ENCODE measurements around the gene ID1. TPM values are rescaled to one million over a fixed set of nuclear protein-coding genes. Genes with fewer than 3 reads are reported as not detected.
A peak's percentile ranks its signal among the peaks of the same experiment; 100 is the strongest.
"Not testable (repeated sequence)": the region's sequence is repeated elsewhere in the genome, so short reads cannot be mapped to it uniquely, and the experiment has no call there.

Gene ID1
- total RNA-seq, 2 experiments from 2014 or later, result 0.42 to 0.50 TPM

- Mint-ChIP-seq H3K4me3 (peak overlapping the region; percentile 22), H3K36me3 (ENCODE audit: low read depth) (no peaks in the 10 kb centered on the region), H3K4me1 (ENCODE audit: low read depth) (peaks cover 43% of the 10 kb centered on the region), H3K27me3 (ENCODE audit: low read depth) (peaks cover 37% of the 10 kb centered on the region), H3K27ac (no peak overlapping the region), H3K9me3 (ENCODE audit: insufficient read depth) (no peaks in the 10 kb centered on the region)
- DNase-seq, result peak; percentile 66
- ATAC-seq, result peak; percentile 93
- POLR2A ChIA-PET, result interaction anchor here (0.6 to 1.7 kb wide), 3 partner anchors 13 to 1033 kb away, joined by 3 to 7 read pairs (median 6); partner anchors contain the start of gene BCL2L1
- CTCF ChIA-PET, result interaction anchor here (0.6 to 2.7 kb wide), 6 partner anchors 9 to 82 kb away, joined by 3 to 32 read pairs (median 8); no protein-coding TSS in a partner anchor
These were observed 36.3 kb downstream of the ID1 start for GRCh38 chr20:31641391-31641790.

DNA sequence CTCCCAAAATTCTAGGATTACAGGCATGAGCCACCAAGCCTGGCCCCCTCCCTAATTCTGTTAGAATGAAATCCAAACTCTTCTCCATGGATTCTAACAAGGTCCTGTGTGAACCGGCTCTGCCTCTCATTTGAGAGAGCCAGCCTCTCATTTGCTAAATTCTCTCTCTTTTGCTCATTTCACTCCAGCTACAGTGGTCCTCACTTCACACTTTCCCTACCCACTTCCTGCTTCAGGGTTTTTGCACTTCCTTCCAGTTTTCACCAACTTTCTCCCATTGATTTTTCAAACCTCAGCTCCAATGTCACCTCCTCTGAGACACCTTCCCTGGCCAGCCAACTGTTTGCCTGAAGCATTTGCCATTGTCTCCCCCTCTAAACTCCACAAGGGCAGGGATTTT is 37.7 kb downstream of the ID1 start:
- ChIA-PET POLR2A (no interaction called here), CTCF (interaction anchor here (1.1 to 3.0 kb wide), 6 partner anchors 9 to 81 kb away, joined by 3 to 16 read pairs (median 10); no protein-coding TSS in a partner anchor)
- no peak for DNase-seq
- peak overlapping the region; percentile 58 for H3K4me3 Mint-ChIP-seq
- no peaks in the 10 kb centered on the region for H3K36me3 Mint-ChIP-seq (ENCODE audit: low read depth)
- H3K4me1 Mint-ChIP-seq (ENCODE audit: low read depth), result peaks cover 43% of the 10 kb centered on the region
- H3K27me3 Mint-ChIP-seq (ENCODE audit: low read depth), result peaks cover 45% of the 10 kb centered on the region
- no peaks in the 10 kb centered on the region for H3K9me3 Mint-ChIP-seq (ENCODE audit: insufficient read depth)
- no peak for ATAC-seq
- peak overlapping the region; percentile 58 for H3K27ac Mint-ChIP-seq

- H3K27me3 Mint-ChIP-seq (ENCODE audit: low read depth), result peaks cover 45% of the 10 kb centered on the region
- H3K4me1 Mint-ChIP-seq (ENCODE audit: low read depth), result peaks cover 43% of the 10 kb centered on the region
- ATAC-seq (no peak), DNase-seq (no peak)
- no peak overlapping the region for H3K27ac Mint-ChIP-seq
- CTCF ChIA-PET, result interaction anchor here (1.1 to 3.0 kb wide), 5 partner anchors 9 to 80 kb away, joined by 3 to 16 read pairs (median 8); no protein-coding TSS in a partner anchor
- no peaks in the 10 kb centered on the region for H3K9me3 Mint-ChIP-seq (ENCODE audit: insufficient read depth)
- H3K36me3 Mint-ChIP-seq (ENCODE audit: low read depth), result no peaks in the 10 kb centered on the region
- POLR2A ChIA-PET, result no interaction called here
- no peak overlapping the region for H3K4me3 Mint-ChIP-seq
These were observed 38.4 kb downstream of the ID1 start for GRCh38 chr20:31643522-31643921.

- H3K27me3 Mint-ChIP-seq (ENCODE audit: low read depth), result peaks cover 48% of the 10 kb centered on the region
- H3K4me3 Mint-ChIP-seq, result no peak overlapping the region
- H3K27ac Mint-ChIP-seq, result no peak overlapping the region
- peaks cover 43% of the 10 kb centered on the region for H3K4me1 Mint-ChIP-seq (ENCODE audit: low read depth)
- no peak for DNase-seq
- no peaks in the 10 kb centered on the region for H3K9me3 Mint-ChIP-seq (ENCODE audit: insufficient read depth)
- no peak for ATAC-seq
- H3K36me3 Mint-ChIP-seq (ENCODE audit: low read depth), result no peaks in the 10 kb centered on the region
- ChIA-PET CTCF (interaction anchor here (1.2 to 3.0 kb wide), 5 partner anchors 10 to 79 kb away, joined by 3 to 16 read pairs (median 8); no protein-coding TSS in a partner anchor), POLR2A (no interaction called here)
These were observed 39.6 kb downstream of the ID1 start for GRCh38 chr20:31644701-31645100.

DNA sequence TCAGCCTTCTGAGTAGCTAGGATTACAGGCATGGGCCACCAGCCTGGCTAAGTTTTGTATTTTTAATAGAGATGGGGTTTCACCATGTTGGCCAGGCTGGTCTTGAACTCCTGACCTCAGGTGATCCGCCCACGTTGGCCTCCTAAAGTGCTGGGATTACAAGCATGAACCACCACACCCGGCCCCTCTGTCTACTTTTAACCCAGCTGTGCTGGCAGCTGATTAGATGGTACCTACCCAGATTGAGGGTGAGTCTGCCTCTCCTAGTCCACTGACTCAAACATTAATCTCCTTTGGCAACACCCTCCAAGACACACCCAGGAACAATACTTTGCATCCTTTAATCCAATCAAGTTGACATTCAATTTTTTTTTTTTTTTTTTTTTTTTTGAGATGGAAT is 43.0 kb downstream of the ID1 start:
- not testable (repeated sequence) for H3K9me3 Mint-ChIP-seq (ENCODE audit: insufficient read depth); DNase-seq; H3K27ac Mint-ChIP-seq; H3K36me3 Mint-ChIP-seq (ENCODE audit: low read depth); ATAC-seq; H3K4me3 Mint-ChIP-seq
- Mint-ChIP-seq H3K27me3 (ENCODE audit: low read depth) (peaks cover 47% of the 10 kb centered on the region), H3K4me1 (ENCODE audit: low read depth) (peaks cover 14% of the 10 kb centered on the region)
- CTCF ChIA-PET, result interaction anchor here (0.8 to 1.3 kb wide), 5 partner anchors 13 to 76 kb away, joined by 3 to 10 read pairs (median 3); no protein-coding TSS in a partner anchor
- POLR2A ChIA-PET, result interaction anchor here (0.7 kb wide), 1 partner anchor 289 kb away, joined by 3 read pairs; no protein-coding TSS in a partner anchor

DNA sequence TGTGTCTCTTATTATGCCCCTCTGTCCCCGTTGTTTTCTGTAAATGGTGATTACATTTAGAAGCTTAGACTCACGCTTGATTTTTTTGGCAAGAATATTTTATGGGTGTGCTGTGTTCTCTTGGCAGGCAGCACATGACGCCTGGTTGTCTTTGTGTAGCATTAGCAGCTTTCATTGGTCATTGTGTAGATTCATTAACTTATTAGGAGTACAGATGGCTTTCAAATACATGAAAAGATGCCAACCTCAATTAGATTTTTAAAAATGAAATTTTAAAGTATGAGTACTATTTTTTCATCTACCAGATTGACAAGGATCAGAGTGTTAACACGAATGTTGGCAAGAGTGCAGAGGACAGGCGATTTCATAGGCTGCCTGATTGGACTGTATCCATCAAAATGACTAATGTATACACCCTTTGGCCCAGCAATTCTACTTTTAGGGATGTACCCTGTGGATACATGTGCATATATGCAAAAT is 47.9 kb downstream of the ID1 start:
- Mint-ChIP-seq H3K27ac (no peak overlapping the region), H3K9me3 (ENCODE audit: insufficient read depth) (no peaks in the 10 kb centered on the region), H3K27me3 (ENCODE audit: low read depth) (peaks cover 28% of the 10 kb centered on the region), H3K4me1 (ENCODE audit: low read depth) (no peaks in the 10 kb centered on the region), H3K36me3 (ENCODE audit: low read depth) (no peaks in the 10 kb centered on the region), H3K4me3 (no peak overlapping the region)
- no peak for DNase-seq
- ChIA-PET POLR2A (no interaction called here), CTCF (interaction anchor here (1.5 to 3.8 kb wide), 3 partner anchors 9 to 71 kb away, joined by 5 to 27 read pairs (median 15); no protein-coding TSS in a partner anchor)
- ATAC-seq, result no peak

DNA sequence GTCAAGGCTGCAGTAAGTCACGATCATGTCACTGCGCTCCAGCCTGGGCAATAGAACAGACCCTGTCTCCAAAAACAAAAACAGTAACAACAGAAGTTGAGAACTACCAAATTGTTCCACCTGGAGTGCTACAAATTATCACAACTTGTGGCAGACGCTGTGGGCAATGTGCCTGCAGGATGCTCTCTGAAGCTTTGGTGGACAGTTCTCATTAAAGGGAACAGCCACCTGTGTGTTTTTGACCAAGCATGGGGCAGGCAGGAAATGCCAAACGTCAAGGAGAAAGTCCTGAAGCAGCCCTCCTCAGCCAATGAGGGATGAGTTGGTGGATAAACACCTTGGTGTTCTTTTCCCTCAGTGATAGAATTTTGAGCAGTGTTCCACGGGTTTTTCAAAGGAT is 48.5 kb downstream of the ID1 start:
- DNase-seq, result no peak
- POLR2A ChIA-PET, result no interaction called here
- H3K36me3 Mint-ChIP-seq (ENCODE audit: low read depth), result no peaks in the 10 kb centered on the region
- no peak for ATAC-seq
- H3K27me3 Mint-ChIP-seq (ENCODE audit: low read depth), result peaks cover 27% of the 10 kb centered on the region
- no peaks in the 10 kb centered on the region for H3K9me3 Mint-ChIP-seq (ENCODE audit: insufficient read depth)
- H3K4me1 Mint-ChIP-seq (ENCODE audit: low read depth), result no peaks in the 10 kb centered on the region
- H3K4me3 Mint-ChIP-seq, result no peak overlapping the region
- CTCF ChIA-PET, result interaction anchor here (1.0 to 3.8 kb wide), 3 partner anchors 8 to 70 kb away, joined by 3 to 27 read pairs (median 15); no protein-coding TSS in a partner anchor
- H3K27ac Mint-ChIP-seq, result no peak overlapping the region

DNA sequence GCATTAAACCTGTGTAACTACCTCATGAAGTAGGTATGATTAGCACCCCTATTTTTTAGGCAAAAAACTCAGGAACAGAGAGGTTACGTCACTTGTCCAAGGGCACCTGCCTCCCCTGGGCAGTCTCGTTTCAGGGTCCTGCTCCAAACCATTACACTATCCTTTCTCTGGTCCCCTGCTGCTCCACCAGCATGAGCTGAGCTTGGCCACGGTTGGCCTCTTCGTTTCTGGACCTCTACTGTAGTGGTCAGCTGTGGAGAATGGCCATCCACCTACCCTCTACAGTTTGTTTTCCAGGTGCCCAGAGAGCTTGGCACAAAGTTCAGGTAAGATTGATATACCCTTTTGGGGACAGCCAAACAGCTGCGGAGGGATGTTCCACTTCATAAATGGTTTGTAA is 49.4 kb downstream of the ID1 start:
- POLR2A ChIA-PET, result interaction anchor here (0.6 kb wide), 1 partner anchor 13 kb away, joined by 6 read pairs; no protein-coding TSS in a partner anchor
- Mint-ChIP-seq H3K27ac (no peak overlapping the region), H3K9me3 (ENCODE audit: insufficient read depth) (no peaks in the 10 kb centered on the region)

More for the DNA sequence above, 49.4 kb downstream of the ID1 start:
- ATAC-seq, result no peak
- CTCF ChIA-PET, result interaction anchor here (1.0 to 3.8 kb wide), 2 partner anchors 9 to 69 kb away, joined by 3 to 27 read pairs; no protein-coding TSS in a partner anchor
- Mint-ChIP-seq H3K27me3 (ENCODE audit: low read depth) (peaks cover 21% of the 10 kb centered on the region), H3K36me3 (ENCODE audit: low read depth) (no peaks in the 10 kb centered on the region), H3K4me1 (ENCODE audit: low read depth) (no peaks in the 10 kb centered on the region), H3K4me3 (no peak overlapping the region)
- DNase-seq, result no peak

Small RNAs within 50 kb of the gene (microRNA-seq; reads per million reads assigned to microRNA genes)
- not detected for gene MIR3193

Other genes starting within 250 kb of the ID1 start
- gene DEFB118, start 236.7 kb upstream of the ID1 start, total RNA-seq, result not detected
- not detected for gene DEFB119, start 214.7 kb upstream of the ID1 start, total RNA-seq
- gene DEFB121, start 199.1 kb upstream of the ID1 start, total RNA-seq, result not detected
- not detected for gene DEFB123, start 164.7 kb upstream of the ID1 start, total RNA-seq
- not detected for gene DEFB124, start 130.2 kb upstream of the ID1 start, total RNA-seq
- gene REM1, start 130.0 kb upstream of the ID1 start, total RNA-seq, result not detected
- 100 to 1,000 TPM; 117 to 127 TPM for gene HM13, start 90.8 kb upstream of the ID1 start, total RNA-seq
- gene COX4I2, start 32.6 kb downstream of the ID1 start, total RNA-seq, result not detected
- gene BCL2L1, start 117.6 kb downstream of the ID1 start, total RNA-seq, result 10 to 100 TPM; 71.4 to 73.0 TPM
- gene TPX2, start 134.0 kb downstream of the ID1 start, total RNA-seq, result 100 to 1,000 TPM; 172 to 174 TPM
- gene MYLK2, start 214.1 kb downstream of the ID1 start, total RNA-seq, result under 1 TPM; 0.66 to 0.89 TPM
- not detected for gene FOXS1, start 240.3 kb downstream of the ID1 start, total RNA-seq